Measurements from ENCODE around the gene FN3KRP.

DNA sequence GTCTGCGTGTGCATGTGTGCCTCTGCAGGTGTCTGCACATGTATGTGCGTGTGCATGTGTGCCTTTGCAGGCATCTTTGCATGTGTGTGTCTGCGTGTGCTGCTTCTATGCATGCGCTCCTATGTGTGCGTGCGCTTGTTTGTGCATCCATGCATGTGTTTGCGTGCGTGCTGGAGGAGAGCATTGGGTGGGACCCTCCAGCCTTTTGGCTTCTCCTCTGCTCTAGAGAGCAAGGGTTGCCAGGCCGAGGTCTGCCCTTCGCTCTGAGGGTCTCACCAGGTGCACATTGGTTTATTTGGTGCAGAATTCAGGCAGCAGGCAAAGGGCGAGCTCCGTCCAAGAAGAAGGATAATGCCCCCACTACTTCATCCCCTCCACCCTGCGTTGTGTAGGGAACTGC lies 17.0 kb upstream of the FN3KRP start:
- TF ChIP-seq, protein P1, sequence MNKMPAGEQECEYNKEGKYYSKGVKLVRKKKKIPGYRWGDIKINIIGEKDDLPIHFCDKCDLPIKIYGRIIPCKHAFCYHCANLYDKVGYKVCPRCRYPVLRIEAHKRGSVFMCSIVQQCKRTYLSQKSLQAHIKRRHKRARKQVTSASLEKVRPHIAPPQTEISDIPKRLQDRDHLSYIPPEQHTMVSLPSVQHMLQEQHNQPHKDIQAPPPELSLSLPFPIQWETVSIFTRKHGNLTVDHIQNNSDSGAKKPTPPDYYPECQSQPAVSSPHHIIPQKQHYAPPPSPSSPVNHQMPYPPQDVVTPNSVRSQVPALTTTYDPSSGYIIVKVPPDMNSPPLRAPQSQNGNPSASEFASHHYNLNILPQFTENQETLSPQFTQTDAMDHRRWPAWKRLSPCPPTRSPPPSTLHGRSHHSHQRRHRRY (tag by site-specific recombination; IDR thresholded peaks at IDR 0.05): no peak
- TF ChIP-seq SP2 (tag by site-specific recombination; IDR thresholded peaks at IDR 0.05) (no peak), YY1 (tag by site-specific recombination; IDR thresholded peaks at IDR 0.05) (no peak), TSHZ1 (tag by site-specific recombination; IDR thresholded peaks at IDR 0.05; ENCODE audit: borderline replicate concordance) (no peak)
- TF ChIP-seq, protein P2, sequence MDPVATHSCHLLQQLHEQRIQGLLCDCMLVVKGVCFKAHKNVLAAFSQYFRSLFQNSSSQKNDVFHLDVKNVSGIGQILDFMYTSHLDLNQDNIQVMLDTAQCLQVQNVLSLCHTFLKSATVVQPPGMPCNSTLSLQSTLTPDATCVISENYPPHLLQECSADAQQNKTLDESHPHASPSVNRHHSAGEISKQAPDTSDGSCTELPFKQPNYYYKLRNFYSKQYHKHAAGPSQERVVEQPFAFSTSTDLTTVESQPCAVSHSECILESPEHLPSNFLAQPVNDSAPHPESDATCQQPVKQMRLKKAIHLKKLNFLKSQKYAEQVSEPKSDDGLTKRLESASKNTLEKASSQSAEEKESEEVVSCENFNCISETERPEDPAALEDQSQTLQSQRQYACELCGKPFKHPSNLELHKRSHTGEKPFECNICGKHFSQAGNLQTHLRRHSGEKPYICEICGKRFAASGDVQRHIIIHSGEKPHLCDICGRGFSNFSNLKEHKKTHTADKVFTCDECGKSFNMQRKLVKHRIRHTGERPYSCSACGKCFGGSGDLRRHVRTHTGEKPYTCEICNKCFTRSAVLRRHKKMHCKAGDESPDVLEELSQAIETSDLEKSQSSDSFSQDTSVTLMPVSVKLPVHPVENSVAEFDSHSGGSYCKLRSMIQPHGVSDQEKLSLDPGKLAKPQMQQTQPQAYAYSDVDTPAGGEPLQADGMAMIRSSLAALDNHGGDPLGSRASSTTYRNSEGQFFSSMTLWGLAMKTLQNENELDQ (tag by site-specific recombination; IDR thresholded peaks at IDR 0.05; ENCODE audit: low read depth): no peak
